Stimulated activated CD4-positive, alpha-beta T cell treated with anti-CD3 and anti-CD28 coated beads, Interleukin-15, amount 100 ng/mL, for 1 hour (primary cell): Measurements from ENCODE around the gene DST.
"Not testable (repeated sequence)": the region's sequence is repeated elsewhere in the genome, so short reads cannot be mapped to it uniquely, and the experiment has no call there.

ENCODE experiments used
- DNase-seq, 2 donors: peaks; one replicate each; pipeline ENCODE4 v3.0.0-alpha.2; 2020; ENCODE audit warnings: low read depth in 1 of 2, low spot score in 1 of 2

DST gene

DNA sequence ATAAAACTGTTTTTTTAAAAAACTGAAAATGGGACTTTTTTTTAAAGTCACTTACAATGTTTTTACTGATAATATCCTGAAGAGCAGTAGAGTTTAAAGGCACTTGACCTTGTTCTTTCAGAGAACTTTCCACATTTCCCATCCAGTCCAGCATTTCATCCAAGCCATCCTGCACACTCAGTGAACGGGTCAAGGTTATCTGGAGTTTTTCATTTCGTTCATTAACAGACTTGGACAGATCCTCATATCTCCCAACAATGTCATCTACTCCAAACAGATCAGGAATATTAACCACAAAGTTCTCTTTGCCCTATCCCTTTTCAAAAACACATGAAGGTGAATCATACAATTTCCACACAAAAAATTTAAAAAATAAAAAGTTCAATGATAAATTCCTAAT lies 69.1 kb downstream of the DST start:
- DNase-seq: no peak

DNA sequence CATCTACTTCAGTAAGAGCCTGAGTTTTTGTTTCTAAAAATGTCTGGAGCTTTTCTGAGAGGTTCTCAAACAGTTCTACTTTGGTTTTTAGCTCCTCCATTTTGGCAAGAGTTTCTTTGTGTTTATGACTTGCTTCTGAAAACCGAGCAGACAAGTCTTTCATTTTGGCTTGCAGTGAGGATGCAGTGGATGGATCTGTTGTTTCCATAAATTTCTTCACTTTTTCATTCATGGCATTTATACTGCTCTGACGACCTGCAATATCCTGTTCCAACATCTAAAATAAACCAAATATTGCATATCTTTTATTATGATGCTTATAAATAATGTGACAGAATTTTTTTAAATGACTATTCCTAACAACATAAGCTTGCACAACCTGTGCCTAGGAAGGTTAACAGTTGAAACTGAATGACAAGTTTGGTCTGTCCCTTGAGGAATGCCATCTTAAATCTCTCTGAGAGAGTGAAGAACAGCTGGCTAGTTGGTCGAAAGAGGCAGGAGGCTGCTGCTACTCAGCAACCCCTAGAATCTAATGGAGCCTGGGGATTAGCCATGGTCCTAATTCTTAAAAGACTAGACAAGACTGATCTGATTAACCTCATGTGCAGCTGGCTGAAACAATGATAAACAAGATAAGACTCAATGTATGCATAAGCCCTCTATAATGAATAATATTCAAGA lies 69.8 kb downstream of the DST start:
- DNase-seq: no peak

DNA sequence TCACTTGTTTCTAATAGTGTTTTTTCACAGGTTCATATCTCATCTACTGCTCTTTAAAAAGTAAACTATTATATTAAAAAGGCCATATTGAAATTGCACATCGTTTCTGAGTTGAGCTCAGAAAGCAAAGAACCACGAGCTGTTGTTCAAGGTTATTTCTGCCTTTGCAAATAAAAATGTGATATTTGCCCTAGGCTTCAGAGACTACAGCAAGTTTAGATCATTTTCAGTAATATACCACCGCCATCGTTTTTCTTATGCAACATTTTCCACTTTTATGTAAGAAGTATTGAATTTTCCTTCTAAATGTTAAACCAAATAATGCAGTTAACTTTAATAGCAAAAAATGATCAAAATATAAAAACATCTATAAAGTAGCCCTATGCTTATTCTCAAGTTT lies 71.1 kb downstream of the DST start:
- no peak for DNase-seq

DNA sequence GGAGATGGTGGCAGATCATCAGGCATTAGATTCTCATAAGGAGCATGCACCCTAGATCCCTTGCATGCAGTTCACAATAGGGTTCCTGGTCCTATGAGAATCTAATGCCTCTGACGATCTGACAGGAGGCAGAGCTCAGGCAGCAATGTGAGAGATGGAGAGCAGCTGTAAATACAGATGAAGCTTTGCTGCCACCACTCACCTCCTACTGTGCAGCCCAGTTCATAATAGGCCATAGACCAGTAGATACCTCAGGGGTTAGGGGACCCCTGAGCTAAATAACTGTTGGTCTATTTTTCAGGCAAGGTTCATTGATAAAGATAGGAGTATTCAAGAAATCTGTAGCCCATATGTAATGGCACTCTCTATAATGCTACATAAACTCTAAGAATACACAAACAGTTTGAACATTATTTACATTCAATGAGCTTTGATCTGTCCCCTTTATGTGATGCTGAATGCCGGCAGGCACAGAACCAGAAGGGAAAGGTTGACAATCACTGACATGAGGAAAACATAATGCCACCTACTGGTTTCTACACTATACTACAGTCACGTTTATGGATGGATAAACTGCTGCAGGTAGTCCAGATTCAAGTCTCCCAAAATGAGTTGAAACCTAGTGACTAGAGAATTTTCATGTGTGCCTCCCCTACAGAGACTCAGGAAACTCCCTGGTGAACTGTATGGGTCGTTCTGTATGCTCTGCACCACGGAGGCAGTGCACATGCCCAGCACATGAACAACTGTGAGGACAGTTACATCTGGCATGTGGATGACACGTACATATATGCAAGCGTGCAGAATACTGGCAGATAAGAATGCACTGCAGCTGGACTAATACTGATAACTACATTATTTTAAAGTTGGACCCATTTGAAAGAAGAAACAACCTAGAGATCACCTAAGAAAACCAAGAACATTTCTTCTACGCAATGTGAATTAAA lies 72.0 kb downstream of the DST start:
- no peak for DNase-seq

DNA sequence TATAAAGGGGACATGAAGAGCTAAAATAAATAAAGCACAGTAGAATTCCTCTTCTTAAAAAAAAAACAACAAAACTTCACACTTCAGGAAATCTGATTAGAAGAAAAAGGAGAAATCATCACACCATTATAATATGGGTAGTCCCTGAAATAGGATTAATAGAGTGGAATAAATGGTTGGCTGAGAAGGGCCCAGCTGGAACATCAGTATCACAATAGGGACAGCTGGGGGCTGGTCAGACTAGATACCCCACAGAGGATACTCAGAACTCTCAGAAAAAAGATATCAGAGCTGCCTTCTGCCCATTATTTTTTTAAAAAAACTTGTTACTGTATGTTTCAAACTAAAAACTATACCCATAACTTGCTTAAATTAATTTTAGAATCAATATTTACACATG lies 75.2 kb downstream of the DST start:
- no peak for DNase-seq

DNA sequence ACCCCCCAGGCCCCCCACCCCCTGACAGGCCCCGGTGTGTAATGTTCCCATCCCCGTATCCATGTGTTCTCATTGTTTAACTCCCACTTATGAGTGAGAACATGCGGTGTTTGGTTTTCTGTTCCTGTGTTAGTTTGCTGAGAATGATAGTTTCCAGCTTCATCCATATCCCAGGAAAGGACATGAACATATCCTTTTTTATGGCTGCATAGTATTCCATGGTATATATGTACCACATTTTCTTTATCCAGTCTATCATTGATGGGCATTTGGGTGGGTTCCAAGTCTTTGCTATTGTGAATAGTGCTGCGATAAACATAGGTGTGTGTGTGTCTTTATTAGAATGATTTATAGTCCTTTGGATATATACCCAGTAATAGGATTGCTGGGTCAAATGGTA lies 80.0 kb downstream of the DST start:
- not testable (repeated sequence) for DNase-seq

DNA sequence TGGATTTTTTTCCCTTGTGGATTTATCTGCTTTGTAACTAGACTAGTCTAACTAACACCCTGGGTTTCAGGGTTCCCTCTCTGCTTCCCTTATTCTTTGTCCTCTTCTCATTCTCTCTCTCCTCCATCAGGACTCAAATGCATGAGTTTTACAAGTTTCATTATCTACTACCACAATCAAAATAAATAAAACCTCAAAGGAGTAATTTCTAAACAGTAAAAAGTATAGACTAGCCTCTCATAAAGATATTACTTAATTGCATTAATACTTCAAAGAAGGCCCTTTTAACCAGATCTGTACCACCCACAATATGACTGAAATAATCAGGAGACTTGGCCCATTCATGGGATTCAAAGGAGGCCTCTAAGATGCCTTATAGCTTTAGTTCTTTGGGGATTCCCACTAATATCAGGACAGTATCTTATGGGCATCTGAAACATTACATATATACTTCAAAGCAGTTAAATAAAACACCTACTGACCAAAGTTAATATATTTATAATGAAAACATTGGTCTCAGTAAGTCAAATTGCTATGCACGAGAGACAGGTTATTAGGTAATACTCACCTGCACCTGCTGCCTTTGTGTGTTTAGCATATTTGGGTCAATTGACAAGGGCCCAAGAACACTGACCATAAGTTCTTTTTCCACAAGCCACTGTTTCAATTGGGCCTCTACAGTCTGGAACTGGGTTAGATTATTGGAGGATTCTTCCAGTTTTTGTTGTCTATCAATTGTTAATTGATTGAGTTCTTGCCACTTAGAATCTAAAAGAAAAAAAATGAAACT lies 85.7 kb downstream of the DST start:
- no peak for DNase-seq

DNA sequence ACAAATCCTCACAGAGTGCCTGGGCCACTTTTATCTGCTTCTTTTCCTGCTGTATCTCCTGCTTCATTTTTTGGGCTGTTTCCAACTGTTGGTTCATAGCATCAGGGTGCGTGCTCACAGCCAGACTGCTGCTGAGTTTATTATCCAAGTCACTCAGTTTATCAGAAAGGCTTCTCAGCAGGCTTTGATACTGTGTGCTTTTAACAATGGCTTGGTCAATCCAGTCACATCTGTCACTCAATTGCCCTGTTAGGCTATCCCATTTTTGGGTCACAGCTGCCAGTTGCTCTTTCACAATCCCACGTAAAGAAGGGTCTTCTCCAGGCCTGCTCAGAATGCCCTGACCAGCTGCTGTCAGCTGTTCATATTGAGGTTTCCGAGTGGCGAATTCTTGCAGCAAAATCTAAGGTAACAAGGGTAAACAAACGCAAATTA lies 87.2 kb downstream of the DST start:
- no peak for DNase-seq

DNA sequence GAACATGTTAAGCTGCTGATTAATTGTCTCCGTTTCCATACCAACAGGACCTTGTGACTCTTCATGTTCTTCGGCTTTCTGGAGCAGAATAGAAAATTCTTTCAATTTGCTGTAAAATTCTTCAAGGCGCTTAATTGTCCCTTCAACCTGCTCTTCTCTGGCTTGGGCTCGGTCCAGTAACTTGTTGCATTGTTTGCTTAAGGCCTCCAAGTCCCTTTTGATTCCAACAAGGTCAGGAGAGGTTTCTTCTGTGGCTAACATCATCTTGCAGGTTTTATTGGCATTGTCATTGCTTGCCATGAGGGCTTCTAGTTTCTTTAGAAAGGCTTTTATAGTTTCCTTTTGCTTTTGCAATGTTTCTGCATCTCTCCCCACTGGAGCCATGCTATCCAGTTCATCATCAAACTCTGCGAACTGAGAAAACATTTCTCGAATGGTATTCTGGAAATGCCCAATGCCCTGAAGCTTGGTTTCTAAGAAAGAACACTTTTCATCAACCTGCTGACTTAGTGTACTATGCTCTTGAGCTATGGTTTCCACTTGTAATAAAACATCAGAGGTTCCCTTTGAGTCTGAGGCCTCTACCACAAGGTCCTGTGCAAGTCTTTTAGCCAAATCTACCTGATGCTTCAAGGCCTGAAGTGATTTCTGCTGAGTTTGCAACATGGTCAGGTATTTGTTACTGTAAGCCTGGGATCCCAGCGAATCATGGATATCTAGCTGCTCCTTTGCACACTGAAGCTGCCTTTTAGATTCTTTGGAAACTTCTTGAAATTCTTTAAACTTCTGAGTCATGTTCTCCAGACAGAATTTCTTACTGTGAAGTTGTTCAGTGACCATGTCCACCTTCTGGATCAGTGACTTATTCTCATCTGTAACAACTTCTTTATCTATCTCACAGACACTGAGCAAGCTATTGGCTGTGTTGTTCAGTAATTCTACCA lies 90.2 kb downstream of the DST start:
- no peak for DNase-seq

DNA sequence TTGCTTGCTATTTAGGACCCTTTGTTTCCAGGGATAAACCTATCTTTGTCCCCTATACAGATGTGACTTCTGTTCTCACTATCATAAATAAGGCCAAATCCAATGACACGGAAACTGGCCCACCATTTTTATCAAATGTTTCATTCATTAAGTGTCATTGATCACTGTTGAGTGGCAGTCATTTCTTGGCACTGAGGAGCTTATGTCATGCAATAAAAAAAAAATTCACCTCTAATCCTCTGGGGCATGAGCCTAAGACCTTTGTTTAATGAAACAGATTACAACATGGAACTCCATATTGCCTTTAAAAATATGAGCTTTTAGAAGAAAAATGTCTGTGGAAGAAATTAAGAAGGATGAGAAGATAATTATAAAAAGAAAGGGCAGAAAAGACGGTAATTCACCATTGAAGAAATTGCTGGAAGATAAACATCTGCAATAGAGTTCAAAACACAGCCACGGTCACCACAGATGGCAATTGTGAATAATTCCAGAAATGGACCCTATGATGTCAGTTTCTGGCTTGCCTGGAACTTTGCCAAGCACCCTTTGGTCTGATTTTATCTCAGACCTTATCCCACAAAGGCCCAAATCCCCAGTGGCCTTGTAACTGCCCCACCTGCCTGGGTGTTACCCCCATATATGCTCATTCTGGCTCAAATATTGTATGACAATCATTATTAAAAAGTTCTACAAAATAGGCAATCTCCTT lies 91.1 kb downstream of the DST start:
- DNase-seq: no peak

DNA sequence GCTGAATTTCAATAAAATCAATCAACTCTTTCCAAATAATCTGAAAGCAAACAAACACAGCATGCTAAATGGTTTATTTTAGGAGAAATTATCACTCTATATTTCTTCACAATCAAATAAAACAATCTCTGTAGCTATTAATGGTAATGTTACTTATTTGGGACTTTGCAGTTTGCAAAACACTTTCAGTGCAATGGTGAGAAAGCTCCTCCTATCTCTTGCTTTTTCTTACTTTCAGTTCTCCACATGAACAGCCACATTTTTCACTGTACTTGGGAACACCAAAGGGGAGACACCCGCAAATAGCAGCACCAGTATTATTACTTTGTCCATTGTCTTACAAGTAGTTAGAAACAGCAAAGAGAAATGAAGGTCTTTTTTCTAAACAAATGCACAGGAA lies 92.4 kb downstream of the DST start:
- DNase-seq: no peak

DNA sequence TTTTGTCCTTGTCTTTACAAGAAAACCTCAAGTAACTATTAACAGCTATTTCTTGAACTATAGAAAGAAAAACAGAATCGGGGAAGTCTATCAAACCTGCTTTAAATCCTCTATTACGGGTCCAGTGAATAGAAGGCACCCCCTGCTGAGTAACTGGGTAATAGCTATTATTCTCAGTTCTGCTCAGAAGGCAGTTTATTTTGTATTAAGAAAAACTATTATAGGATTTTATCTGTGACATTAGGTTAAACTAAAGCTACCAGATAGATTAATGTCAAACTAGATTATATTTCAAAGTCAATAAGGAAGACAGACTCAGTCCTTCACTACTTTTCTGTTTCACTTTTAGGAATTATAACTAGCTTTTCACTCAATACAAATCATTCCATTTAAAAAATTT lies 93.7 kb downstream of the DST start:
- no peak for DNase-seq

DNA sequence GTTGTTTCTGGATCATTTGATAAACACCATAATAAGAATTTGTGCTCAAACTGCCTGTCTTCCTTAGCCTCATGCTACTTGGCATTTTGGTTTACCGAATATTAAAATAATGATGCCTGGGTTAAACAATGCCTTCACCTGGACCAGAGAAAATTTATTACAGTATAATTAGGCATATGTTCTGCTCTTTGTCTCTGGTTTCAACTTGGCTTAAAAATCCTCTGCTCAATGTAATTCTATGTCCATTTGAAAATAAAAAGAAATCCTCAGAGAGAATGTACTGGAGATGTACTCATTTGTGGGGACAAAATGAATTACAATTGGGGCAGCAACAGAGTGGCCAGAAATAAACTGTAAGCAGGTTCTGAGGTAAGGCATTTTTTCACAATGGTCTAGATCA lies 95.0 kb downstream of the DST start:
- DNase-seq: no peak

DNA sequence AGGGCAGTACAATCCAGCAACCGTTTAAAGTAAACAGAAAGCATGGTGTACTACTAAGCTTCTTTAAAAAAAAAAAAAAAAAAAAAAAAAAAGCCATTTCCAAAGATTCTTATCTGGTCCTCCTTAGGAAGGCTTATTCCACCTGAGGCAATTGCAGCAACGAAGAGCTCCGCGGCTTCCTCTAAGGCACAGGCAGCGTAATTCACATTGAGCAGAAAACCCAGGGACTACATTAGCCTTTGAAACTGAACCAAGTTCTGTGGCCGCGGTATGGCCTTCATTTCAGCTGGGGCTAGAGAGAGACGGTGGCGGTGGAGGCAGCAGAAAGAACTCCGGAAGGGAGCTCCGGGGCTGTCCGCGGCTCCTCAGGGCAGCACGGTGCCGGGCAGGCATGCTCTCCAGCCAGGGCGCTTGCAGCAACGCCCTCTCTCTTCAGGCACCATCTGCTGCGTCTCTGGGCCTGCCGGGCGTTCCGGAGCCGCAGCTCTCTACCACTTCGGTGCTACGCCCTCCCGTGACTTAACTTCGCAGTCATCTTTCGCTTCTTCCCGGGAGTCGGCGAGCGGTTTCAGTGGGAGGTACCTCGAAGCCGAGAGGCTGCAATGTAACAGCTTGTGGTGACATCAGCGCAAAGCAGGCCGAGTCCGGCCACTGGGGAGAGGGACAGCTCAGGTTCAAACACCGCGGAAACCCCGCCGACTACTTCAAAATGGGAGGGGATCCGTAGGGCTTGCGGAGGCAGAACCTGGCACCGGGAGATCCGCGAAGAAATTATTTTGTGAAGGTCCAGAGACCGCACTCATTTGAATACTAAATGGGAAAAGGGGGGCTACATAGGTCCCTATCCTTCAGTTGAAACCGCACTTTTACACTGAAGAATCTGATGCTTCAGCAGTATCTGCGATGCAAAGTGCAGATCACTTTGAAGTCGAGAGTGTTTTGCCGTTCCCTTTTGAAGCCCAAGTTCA lies 100.0 kb downstream of the DST start:
- DNase-seq: peak; percentile 14 to 50

DNA sequence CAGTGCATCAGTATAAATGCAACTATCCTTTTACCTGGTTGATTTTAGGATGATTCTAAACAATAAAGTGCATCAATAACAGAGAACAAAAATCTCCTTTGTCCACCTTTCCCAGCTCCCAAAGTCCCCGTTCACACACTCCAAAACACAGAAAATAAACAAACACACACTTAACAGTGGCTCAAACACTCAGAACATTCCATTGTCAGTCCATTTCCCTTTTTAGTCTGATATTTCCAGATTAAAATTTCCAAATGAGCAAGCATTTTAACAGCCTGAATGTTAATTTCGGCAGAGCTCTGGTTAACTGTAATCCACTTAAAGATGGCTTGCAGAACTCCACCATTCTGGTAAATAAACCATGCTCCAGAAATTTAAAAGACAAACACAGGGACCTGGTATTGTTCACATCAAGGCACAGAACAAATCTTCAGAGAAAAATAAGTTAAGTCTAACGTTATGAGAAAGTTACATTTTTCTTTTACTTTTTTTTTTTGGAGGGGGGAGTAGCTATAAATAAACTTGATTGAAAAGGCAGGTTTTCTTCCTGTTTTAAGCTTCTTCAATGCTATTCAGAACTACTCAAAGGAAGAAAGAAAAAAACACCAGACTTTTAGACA lies 100.8 kb downstream of the DST start:
- no peak for DNase-seq

DNA sequence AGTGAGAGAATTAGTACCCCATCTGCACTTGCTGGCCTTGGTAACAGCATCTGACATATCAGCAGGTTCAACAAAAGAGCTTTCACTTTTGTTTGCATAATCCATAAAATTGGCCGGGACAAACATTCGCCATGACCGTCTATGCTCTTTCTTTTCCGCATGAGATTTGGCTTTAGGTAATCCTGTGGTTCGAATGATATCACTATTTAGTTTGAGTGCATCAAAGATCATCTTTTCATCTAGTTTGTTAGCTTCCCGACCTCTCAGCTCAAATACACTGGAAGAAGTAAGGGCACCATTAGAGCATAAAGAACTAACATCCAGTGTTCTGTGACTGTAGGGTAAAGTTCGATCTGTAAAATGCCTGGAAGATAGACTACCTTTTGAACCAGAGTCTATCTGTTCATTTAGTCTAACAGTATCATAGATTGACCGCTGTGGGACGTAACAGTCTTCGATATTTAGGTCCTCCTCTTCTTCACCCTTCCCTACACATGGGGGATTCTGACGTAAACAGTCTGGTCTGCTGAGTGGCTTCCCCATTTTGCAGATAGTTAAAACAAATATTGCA lies 101.6 kb downstream of the DST start:
- no peak for DNase-seq

DNA sequence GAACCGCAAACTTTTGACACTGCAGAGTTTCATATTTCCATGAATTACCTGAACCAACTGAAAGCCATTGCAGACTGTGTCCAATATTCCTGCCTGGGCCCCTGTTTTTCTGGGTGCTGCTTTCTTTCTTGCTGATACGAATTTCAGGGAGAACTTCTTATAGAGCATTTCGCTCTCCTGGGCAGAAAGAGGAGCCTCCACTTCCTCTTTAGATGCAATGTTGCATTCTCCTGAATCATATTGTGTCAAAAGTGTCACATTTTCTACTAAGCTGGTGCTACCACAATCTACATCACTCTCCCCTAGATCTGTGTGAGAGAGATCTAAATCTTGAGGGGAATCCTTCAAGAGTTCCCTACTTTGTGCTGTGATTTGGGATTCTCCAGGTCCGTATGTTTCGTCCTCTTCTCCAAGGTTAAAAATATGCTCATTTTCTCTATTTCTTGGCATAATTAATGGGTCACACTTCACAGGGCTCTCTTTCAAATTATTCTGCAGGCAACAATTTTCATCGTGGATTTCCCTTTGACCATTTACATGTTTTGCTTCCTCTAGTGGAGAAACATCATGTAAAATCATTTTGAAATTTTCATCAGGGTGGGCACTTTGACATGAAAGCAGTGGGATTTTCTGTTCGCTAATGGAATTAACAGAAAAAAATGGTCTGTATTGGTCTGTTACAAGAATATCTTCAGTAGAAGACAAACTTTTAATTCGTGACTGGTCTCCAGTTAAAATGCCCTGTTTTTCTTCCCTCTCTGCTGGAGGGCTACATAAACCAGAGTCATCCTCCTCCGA lies 102.3 kb downstream of the DST start:
- no peak for DNase-seq
